GM12865 (cell line): Measurements from ENCODE around the gene NTNG2.

Experiments
- DNase-seq: peaks from one replicate; pipeline ENCODE4 v3.0.0; 2010; ENCODE audit warnings: low read depth
- H3K4me3 ChIP-seq: 2 replicates; pipeline ENCODE4 v1.5.1; 2011; ENCODE audit warnings: mild to moderate bottlenecking, low read depth, low read length, control low read depth
- TF ChIP-seq, protein P1 (sequence below): IDR thresholded peaks from 2 replicates; pipeline ENCODE4 v1.5.1; 2011; ENCODE audit warnings: low read length, control low read depth, low read depth, inconsistent platforms; ENCODE audit not compliant: insufficient read depth; ENCODE audit errors: missing control alignments

The NTNG2 gene

DNA sequence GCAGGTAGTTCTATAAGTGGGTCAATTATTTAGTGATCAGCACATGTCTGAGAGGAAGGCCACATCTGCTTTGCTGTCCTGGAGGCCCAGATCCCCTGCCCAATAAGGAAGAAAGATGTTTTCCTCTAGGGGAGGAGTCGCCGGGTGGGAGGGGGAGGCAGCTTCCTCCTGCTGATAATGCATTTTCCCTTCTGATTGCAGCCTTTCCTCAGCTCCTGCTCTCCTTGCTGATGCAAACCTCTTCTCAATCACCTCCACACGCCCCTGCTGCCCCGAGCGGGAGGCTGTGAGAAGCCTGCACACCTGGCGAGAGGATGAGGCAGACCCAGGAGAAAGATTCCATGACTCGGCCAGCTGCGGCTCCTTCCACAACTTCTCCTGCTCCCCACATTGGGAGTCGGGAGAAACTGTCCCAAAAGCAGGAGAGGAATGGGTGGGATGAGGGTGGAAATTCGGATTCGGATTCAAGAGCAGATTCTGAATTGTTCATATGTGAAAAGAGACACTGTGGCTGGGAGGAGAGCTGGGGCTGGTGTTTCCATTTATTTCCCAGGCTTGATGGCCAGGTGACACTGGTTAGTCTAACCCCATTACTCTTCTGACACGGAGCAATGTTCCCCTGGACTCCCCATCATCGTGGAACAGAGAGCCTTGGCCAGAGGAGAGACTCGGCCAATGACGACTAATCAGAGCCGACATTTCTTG is 6.8 kb upstream of the NTNG2 start:
- TF ChIP-seq, protein P1, sequence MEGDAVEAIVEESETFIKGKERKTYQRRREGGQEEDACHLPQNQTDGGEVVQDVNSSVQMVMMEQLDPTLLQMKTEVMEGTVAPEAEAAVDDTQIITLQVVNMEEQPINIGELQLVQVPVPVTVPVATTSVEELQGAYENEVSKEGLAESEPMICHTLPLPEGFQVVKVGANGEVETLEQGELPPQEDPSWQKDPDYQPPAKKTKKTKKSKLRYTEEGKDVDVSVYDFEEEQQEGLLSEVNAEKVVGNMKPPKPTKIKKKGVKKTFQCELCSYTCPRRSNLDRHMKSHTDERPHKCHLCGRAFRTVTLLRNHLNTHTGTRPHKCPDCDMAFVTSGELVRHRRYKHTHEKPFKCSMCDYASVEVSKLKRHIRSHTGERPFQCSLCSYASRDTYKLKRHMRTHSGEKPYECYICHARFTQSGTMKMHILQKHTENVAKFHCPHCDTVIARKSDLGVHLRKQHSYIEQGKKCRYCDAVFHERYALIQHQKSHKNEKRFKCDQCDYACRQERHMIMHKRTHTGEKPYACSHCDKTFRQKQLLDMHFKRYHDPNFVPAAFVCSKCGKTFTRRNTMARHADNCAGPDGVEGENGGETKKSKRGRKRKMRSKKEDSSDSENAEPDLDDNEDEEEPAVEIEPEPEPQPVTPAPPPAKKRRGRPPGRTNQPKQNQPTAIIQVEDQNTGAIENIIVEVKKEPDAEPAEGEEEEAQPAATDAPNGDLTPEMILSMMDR, result no peak
- DNase-seq, result no peak
- H3K4me3 ChIP-seq, result no peak overlapping the region

DNA sequence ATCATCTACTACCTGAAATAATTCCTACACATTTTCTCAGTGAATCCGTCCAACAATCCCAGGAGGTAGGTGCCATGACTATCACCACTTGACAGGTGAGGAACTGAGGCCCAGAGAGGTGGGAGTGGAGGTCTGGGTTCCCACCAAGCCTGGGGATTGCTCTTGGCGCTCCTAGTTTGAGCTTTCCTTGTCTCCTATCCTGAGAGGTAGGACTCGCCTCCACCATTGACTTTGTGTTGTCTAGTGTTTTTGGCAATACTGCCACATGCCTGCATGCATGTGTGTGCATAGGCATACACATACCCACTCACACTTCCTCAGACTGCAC is 6.3 kb upstream of the NTNG2 start:
- H3K4me3 ChIP-seq, result no peak overlapping the region
- DNase-seq, result no peak
- TF ChIP-seq, protein P1, result no peak

DNA sequence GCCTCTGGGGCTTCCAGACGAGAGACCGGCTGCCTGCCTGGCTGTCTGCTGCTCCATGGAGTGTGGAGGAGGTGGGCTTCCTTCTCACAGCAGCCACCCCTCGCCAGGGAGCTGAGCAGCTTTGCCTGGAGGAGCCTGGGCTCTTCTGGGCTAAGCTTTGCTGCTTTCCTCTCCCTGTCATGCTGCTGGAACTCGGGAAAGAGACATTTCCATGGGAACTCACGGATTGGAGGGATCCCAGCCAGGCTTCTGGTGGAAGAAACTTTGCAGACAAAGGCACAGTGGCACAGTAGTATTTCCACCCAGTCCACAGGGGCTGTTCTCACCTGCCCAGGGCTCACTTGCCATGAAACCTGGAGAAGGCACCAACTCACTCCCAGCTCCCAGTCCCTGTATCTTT is 5.6 kb upstream of the NTNG2 start:
- DNase-seq, result no peak
- TF ChIP-seq, protein P1, result no peak
- no peak overlapping the region for H3K4me3 ChIP-seq

DNA sequence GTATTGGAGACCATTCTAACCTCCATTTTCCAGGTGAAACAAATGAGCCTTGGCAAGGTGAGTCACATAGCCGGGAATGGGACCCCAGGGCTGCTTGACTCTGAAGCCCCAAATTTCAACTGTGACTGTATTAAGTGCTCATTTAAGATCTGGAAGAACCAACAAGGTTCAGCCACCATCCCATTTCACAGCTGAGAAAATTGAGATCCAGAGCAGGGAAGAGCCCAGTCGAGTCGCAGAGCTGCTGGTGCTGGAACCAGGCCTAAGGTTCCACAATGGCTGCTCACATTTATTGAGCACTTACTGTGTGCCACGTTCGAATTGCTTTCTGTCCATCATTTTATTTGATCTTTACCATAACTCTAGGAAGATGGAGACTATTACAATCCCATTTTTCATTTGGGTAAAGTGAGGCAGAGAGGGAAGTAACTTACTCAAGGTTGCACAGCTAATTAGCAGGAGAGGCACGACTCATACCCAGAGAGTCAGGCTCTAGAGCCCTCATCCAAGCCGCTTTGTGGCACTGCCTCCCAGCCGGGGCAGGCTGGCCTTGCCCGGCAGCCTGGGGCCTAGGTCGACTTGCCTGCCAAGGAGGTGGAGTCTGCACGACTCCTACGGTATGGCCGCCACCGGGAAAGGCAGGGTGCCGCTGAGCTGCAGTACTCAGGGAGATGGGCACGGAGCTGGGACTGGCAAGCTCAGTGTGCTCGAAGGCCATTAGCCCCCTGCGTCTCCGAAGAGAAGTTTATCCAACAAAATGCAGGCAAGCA is 4.3 kb upstream of the NTNG2 start:
- TF ChIP-seq, protein P1, result no peak
- no peak overlapping the region for H3K4me3 ChIP-seq
- DNase-seq, result no peak

DNA sequence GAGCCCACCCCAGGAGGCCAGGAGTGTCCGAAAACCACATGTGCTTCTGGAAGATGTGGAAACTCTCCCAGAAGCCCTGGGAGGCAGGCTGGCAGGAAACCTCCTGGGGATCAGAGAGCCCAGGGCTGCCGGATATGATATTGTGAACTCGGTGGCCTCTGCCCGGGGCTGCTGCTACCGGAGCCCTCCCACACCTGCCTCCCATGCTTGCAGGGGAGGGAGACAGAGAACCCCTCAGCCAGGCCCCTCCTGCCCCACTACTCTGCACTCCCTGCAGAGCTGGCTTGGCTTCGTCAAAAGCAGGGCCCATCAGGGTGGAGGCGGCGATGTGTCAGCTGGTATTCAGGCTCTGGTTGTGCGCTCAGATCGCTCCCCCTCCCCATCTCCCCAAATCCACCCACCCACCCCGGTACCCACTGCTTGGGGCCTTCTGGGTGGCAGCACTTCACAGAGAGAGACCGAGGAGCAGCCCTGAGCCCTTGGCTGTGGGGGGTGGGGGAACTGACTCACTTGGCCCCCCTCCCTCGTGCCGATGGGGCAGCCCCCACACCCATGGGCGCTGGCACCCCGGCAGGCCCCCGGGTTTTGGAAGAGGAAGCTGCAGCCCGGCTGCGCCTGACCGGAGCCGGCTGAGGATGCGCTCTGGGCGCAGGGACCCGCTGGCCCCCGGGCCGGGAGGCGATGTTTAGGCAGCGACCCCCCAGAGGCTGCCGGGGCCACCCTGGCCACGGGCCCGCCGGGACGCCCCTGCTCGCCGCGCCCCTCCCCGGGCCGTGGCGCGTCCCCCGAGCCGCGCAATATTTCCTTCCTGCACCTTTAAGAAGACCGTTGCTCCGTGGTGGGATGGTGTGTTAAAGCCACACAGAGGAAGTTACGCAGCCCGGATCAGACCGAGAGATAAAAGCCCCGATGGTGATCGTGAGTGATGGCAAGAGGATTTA is 786 bp upstream of the NTNG2 start:
- peak; percentile 46 for DNase-seq
- TF ChIP-seq, protein P1, result no peak
- H3K4me3 ChIP-seq, result no peak overlapping the region

DNA sequence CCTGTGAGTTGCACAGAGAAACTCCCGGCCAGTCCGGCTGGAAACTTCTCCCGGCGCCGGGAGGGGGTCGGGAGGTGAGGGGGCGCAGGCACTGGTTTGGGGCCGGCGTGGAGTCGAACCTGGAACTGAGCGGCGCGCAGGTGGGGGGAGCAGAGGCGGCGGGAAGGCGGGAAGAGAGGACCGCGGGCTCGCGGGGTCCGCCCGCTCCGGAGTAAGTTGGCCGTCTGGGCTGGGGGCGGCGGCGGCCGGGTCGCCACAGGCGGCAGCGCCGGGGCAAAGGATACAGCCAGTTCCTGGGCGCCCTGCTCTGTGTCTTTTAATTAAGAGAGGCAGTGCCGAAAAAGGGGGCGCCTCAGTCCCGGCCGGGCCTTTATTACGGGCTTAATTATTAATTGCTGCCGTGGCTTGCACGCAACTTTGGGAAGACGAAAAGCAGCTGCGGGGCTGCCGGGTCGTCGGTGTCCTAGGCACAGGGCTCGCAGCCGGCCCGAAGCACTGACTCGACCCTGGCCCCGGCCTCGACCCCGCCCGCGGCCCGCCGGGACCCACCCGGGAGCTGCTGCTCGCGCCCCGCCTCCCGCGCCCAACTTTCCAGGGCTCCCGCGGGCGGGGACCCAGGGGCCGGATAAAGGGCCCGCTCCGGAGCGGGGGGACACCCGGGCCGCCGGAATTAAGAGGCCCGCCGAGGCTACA is 1.1 kb downstream of the NTNG2 start:
- H3K4me3 ChIP-seq, result no peak overlapping the region
- no peak for DNase-seq
- TF ChIP-seq, protein P1, result no peak
